ENCODE measurements around the gene RAB44. TPM values are rescaled to one million over a fixed set of nuclear protein-coding genes. Genes with fewer than 3 reads are reported as not detected.

The RAB44 gene
- total and polyA plus RNA-seq, 9 donors = 0.04 to 0.15 (median 0.12) TPM; not detected in 3

DNA sequence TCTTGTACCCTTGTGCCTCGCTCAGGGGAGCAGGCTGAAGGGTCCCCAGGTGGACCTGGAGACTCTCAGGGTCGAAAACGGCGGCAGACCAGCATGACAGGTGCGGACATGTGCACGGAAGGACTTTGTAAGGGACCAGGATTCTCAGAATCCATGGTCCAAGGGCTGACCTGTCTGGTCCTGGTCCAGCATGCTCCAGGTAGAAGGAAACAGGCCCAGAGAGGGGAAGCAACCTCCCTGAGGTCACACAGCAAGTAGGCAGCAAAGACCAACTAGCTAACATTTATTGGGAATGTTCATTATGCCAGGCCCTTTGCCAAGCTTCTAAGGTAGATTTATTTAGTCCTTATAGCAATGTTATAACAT is 13.2 kb upstream of the RAB44 start:
- no peaks in the 10 kb centered on the region for H3K36me3 ChIP-seq
- no peaks in the 10 kb centered on the region for H3K9me3 ChIP-seq
- TF ChIP-seq, protein P1, sequence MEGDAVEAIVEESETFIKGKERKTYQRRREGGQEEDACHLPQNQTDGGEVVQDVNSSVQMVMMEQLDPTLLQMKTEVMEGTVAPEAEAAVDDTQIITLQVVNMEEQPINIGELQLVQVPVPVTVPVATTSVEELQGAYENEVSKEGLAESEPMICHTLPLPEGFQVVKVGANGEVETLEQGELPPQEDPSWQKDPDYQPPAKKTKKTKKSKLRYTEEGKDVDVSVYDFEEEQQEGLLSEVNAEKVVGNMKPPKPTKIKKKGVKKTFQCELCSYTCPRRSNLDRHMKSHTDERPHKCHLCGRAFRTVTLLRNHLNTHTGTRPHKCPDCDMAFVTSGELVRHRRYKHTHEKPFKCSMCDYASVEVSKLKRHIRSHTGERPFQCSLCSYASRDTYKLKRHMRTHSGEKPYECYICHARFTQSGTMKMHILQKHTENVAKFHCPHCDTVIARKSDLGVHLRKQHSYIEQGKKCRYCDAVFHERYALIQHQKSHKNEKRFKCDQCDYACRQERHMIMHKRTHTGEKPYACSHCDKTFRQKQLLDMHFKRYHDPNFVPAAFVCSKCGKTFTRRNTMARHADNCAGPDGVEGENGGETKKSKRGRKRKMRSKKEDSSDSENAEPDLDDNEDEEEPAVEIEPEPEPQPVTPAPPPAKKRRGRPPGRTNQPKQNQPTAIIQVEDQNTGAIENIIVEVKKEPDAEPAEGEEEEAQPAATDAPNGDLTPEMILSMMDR (IDR thresholded peaks at IDR 0.05) = no peak
- TF ChIP-seq EP300 (IDR thresholded peaks at IDR 0.05) (no peak), POLR2A (IDR thresholded peaks at IDR 0.05) (no peak)
- H3K27me3 ChIP-seq = no peaks in the 10 kb centered on the region
- no peak overlapping the region for H3K4me3 ChIP-seq
- H3K27ac ChIP-seq = no peak overlapping the region
- intact Hi-C loops (cut with DNase I) = loop anchor here (5.0 to 10.0 kb wide), 4 partner anchors 62 to 260 kb away; no protein-coding TSS in a partner anchor
- no peak for DNase-seq
- peaks cover 8% of the 10 kb centered on the region for H3K4me1 ChIP-seq (ENCODE audit: insufficient read depth)
- 94 to 99% (median 97%) methylated on average over 6 of the region's 6 CpGs for WGBS, 3 donors

DNA sequence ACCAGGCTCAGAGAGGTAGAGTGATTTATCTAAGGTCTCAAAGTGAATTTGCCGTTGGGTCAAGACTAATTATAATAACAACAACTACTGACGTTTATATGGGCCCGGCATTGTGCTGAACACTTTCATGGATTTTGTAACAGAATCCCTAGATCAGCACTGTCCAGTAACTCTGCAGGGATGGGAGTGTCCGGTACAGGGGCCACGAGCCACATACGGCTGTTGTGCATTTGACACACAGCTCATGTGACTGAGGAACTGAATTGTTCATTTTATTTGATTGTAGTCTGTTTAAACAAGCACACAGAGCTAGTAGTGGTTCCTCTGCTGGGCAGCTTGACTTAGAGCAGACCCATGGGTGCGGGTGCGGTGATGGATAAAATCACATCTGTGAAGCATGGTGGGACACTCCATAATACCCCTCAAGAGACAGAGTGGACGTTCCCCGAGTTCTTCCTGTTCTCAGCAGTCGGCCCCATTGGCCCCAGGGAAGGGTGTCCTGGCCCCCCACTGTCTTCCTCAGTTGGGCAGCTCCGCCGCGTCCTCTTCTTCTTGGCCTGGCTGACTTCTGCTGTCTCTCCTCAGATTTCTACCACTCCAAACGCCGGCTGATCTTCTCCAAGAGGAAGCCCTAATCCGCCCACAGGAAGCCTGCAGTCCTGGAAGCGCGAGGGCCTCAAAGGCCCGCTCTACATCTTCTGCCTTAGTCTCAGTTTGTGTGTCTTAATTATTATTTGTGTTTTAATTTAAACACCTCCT is 12.3 kb upstream of the RAB44 start:
- H3K27ac ChIP-seq = no peak overlapping the region
- peak in 1 of 5 donors; percentile 34 for DNase-seq
- H3K27me3 ChIP-seq = no peaks in the 10 kb centered on the region
- intact Hi-C loops (cut with DNase I) = loop anchor here in 3 of 4 donors (10.0 kb wide), 3 partner anchors 69 to 261 kb away; no protein-coding TSS in a partner anchor
- WGBS, 3 donors = 89 to 91% (median 90%) methylated on average over 20 of the region's 20 CpGs
- H3K4me3 ChIP-seq = no peak overlapping the region
- peaks cover 8% of the 10 kb centered on the region for H3K4me1 ChIP-seq (ENCODE audit: insufficient read depth)
- no peaks in the 10 kb centered on the region for H3K9me3 ChIP-seq
- H3K36me3 ChIP-seq = no peaks in the 10 kb centered on the region
- TF ChIP-seq EP300 (IDR thresholded peaks at IDR 0.05) (no peak), POLR2A (IDR thresholded peaks at IDR 0.05) (no peak)
- TF ChIP-seq, protein P1 (IDR thresholded peaks at IDR 0.05) = no peak

DNA sequence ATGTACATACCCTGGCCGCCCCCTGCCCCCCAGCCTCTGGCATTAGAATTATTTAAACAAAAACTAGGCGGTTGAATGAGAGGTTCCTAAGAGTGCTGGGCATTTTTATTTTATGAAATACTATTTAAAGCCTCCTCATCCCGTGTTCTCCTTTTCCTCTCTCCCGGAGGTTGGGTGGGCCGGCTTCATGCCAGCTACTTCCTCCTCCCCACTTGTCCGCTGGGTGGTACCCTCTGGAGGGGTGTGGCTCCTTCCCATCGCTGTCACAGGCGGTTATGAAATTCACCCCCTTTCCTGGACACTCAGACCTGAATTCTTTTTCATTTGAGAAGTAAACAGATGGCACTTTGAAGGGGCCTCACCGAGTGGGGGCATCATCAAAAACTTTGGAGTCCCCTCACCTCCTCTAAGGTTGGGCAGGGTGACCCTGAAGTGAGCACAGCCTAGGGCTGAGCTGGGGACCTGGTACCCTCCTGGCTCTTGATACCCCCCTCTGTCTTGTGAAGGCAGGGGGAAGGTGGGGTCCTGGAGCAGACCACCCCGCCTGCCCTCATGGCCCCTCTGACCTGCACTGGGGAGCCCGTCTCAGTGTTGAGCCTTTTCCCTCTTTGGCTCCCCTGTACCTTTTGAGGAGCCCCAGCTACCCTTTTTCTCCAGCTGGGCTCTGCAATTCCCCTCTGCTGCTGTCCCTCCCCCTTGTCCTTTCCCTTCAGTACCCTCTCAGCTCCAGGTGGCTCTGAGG is 11.5 kb upstream of the RAB44 start:
- H3K27me3 ChIP-seq = no peaks in the 10 kb centered on the region
- TF ChIP-seq EP300 (IDR thresholded peaks at IDR 0.05) (no peak), POLR2A (IDR thresholded peaks at IDR 0.05) (no peak)
- TF ChIP-seq, protein P1 (IDR thresholded peaks at IDR 0.05) = no peak
- H3K27ac ChIP-seq = no peak overlapping the region
- peak in 1 of 5 donors; percentile 35 for DNase-seq
- 81 to 84% (median 81%) methylated on average over 11 of the region's 11 CpGs for WGBS, 3 donors
- H3K9me3 ChIP-seq = no peaks in the 10 kb centered on the region
- H3K36me3 ChIP-seq = no peaks in the 10 kb centered on the region
- intact Hi-C loops (cut with DNase I) = loop anchor here in 3 of 4 donors (10.0 kb wide), 3 partner anchors 69 to 261 kb away; no protein-coding TSS in a partner anchor
- H3K4me1 ChIP-seq (ENCODE audit: insufficient read depth) = peaks cover 8% of the 10 kb centered on the region
- no peak overlapping the region for H3K4me3 ChIP-seq

DNA sequence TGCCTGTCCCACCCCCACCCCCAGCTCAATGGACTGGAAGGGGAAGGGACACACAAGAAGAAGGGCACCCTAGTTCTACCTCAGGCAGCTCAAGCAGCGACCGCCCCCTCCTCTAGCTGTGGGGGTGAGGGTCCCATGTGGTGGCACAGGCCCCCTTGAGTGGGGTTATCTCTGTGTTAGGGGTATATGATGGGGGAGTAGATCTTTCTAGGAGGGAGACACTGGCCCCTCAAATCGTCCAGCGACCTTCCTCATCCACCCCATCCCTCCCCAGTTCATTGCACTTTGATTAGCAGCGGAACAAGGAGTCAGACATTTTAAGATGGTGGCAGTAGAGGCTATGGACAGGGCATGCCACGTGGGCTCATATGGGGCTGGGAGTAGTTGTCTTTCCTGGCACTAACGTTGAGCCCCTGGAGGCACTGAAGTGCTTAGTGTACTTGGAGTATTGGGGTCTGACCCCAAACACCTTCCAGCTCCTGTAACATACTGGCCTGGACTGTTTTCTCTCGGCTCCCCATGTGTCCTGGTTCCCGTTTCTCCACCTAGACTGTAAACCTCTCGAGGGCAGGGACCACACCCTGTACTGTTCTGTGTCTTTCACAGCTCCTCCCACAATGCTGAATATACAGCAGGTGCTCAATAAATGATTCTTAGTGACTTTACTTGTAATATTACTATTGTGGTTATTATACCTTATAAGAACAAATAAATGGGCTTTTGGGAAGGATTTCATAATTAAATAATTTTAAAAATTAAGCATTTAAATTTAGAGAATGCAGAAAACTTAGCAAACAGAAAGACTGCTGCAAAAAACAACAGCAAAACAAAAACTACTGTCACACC is 10.7 kb upstream of the RAB44 start:
- Histone ChIP-seq H3K9me3 (no peaks in the 10 kb centered on the region), H3K27me3 (no peaks in the 10 kb centered on the region), H3K4me3 (no peak overlapping the region), H3K27ac (no peak overlapping the region), H3K36me3 (no peaks in the 10 kb centered on the region), H3K4me1 (ENCODE audit: insufficient read depth) (peaks cover 7% of the 10 kb centered on the region)
- peak in 1 of 5 donors; percentile 28 for DNase-seq
- no peak for TF ChIP-seq EP300 (IDR thresholded peaks at IDR 0.05)
- TF ChIP-seq, protein P1 (IDR thresholded peaks at IDR 0.05) = no peak
- intact Hi-C loops (cut with DNase I) = loop anchor here in 3 of 4 donors (10.0 kb wide), 3 partner anchors 68 to 262 kb away; no protein-coding TSS in a partner anchor
- WGBS, 3 donors = 89 to 91% (median 89%) methylated on average over 10 of the region's 10 CpGs
